Epithelial cell of esophagus (primary cell): Measurements from ENCODE around the gene GBP6.
"Not testable (repeated sequence)": the region's sequence is repeated elsewhere in the genome, so short reads cannot be mapped to it uniquely, and the experiment has no call there.

ENCODE experiments used
- DNase-seq: peaks from one replicate; pipeline ENCODE4 v3.0.0; 2010; ENCODE audit warnings: low read depth
- H3K4me3 ChIP-seq: 2 replicates; pipeline ENCODE4 v1.5.1; 2011; ENCODE audit warnings: mild to moderate bottlenecking, low read length, control low read depth
- CTCF ChIP-seq: IDR thresholded peaks from 2 replicates; pipeline ENCODE4 v1.5.1; 2011; ENCODE audit warnings: low read depth, mild to moderate bottlenecking, low read length, control low read depth, inconsistent platforms; ENCODE audit not compliant: insufficient read depth; ENCODE audit errors: missing control alignments

The GBP6 gene

DNA sequence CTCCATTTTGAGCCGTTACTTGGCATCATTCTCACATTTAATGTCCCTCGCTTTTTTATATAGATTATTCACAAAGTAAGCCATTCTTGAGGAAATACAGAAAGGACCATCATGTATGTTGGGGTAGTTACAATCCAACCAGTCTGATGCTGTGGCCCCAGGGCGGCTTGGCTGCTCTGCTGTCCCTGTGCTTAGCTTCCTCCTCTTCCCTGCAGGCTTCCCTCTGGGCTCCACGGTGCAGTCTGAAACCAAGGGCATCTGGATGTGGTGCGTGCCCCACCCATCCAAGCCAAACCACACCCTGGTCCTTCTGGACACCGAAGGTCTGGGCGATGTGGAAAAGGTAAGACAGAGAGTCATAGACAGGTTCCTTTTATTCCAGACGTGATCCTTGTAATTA, 5.5 kb downstream of the GBP6 start:
- no peak overlapping the region for H3K4me3 ChIP-seq
- no peak for TF ChIP-seq CTCF
- no peak for DNase-seq

DNA sequence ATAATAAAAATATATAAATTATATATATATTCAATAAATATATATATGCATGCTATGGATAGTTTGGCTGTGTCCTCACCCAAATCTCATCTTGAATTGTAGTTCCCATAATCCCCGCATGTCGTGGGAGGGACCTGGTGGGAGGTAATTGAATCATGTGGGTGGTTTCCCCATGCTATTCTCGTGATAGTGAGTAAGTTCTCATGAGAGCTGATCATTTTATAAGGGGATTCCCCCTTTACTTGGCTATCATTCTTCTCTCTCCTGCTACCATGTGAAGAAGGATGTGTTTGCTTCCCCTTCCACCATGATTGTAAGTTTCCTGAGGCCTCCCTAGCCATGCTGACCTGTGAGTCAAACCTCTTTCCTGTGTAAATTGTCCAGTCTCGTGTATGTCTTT, 10.0 kb downstream of the GBP6 start:
- not testable (repeated sequence) for H3K4me3 ChIP-seq, DNase-seq

DNA sequence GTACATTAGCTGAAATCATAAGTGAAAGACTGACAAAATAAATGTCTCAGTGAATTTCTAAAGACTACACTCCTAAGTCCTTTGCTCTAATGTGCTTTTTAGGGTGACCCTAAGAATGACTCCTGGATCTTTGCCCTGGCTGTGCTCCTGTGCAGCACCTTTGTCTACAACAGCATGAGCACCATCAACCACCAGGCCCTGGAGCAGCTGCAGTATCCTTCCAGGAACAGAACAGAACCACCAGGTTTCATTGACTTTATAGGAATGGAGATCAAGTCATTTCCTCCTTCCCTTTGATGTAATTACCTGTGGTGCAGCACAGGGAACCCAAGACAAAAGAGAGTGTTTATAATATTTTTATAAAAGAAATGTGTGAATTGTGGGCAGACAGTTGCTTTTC, 14.1 kb downstream of the GBP6 start:
- no peak overlapping the region for H3K4me3 ChIP-seq
- no peak for TF ChIP-seq CTCF
- DNase-seq = no peak

DNA sequence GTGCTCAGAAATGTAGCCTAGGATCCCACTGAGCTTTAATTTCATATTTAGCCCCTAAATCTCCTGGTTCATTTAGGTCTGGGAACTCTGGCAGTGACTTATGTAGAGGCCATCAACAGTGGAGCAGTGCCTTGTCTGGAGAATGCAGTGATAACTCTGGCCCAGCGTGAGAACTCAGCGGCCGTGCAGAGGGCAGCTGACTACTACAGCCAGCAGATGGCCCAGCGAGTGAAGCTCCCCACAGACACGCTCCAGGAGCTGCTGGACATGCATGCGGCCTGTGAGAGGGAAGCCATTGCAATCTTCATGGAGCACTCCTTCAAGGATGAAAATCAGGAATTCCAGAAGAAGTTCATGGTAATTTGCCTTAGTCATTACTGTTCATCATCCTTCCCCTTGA, 17.8 kb downstream of the GBP6 start:
- H3K4me3 ChIP-seq = no peak overlapping the region
- DNase-seq = no peak
- TF ChIP-seq CTCF = no peak

- no peak overlapping the region for H3K4me3 ChIP-seq
- DNase-seq = no peak
- no peak for TF ChIP-seq CTCF
Observed at GRCh38 chr1:89382479-89382878, 18.6 kb downstream of the GBP6 start.

DNA sequence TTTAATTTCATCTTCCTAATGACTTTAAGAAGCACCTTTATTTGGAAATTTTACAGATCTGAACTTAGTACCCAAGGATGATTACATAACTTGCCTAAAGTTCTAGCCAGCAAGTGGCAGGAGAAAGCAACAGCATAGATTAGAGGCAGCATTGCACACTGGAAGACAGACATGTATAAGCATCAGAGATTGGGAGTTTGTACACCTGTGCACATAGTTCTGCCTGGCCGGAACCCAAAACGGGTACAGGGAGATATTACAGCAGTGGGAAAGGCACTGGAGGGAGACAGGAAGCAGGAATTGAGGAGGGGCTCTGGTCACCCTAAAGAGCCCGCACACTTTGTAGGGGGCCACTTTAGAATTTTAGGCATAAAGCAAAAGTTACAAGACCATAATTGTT, 19.3 kb downstream of the GBP6 start:
- no peak for DNase-seq
- TF ChIP-seq CTCF = no peak
- H3K4me3 ChIP-seq = no peak overlapping the region

DNA sequence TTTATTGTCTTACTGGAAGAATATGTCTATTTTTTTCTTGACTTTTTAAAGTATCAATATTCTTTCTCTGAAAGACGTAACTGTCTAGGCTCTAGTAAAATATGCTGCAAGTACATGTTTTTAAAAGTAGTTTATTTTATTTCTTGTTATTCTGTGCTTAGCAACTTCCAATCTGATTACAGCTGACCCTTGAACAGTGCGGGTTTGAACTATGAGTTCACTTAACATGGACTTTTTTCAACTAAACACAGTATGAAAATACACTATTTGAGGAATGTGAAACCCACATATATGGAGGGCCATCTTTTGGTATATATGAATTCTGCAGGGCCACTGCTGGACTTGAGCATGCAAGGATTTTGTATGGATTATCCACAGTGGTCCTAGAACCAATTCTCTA, 26.8 kb downstream of the GBP6 start:
- H3K4me3 ChIP-seq = no peak overlapping the region
- no peak for TF ChIP-seq CTCF
- DNase-seq = no peak

DNA sequence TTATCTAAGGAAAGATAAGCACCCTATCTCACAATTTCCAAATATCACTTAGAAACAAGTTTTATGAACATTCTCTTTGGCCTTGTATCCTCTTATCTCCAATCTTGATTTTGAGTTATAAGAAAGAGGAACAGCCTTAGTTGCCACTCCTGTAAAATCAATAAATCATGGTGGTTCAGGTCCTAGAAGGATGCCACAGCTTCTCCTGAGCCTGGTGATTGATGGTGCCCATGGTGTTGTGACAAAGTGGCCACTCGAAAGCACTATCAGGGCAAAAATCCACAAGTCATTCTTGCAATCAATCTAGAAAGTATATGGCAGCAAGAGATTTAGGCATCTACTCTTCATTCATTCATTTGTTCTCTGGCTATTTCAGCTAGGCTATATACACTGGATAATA, 27.8 kb downstream of the GBP6 start:
- DNase-seq = no peak
- TF ChIP-seq CTCF = no peak
- no peak overlapping the region for H3K4me3 ChIP-seq
